IPS DF 4.7 (cell line): ENCODE measurements around the gene ATRN.
A peak's percentile ranks its signal among the peaks of the same experiment; 100 is the strongest.
"Not testable (repeated sequence)": the region's sequence is repeated elsewhere in the genome, so short reads cannot be mapped to it uniquely, and the experiment has no call there.

Experiments
- DNase-seq: peaks from one replicate; pipeline ENCODE4 v3.0.0-alpha.2; 2013; ENCODE audit warnings: low spot score; ENCODE audit errors: extremely low read depth

Gene ATRN

DNA sequence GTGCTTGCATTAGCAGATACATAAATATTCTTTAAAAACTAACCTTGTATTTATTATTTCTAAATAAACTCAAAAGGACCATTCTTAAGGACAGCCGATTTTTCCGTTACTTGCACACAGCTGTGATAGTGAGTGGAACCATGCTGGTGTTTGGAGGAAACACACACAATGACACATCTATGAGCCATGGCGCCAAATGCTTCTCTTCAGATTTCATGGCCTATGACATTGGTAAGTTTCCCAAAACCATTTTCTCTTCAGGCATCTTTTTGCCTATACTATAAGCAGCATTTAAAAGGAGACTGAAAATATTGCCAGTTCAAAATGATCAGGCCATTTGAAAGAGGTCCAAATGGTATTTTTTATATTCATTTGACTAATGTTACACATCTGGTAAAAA is 92.3 kb downstream of the ATRN start:
- DNase-seq, result no peak

GRCh38 chr20:3563548-3564177 is 92.8 kb downstream of the ATRN start:
- DNase-seq, result peak; percentile 5

DNA sequence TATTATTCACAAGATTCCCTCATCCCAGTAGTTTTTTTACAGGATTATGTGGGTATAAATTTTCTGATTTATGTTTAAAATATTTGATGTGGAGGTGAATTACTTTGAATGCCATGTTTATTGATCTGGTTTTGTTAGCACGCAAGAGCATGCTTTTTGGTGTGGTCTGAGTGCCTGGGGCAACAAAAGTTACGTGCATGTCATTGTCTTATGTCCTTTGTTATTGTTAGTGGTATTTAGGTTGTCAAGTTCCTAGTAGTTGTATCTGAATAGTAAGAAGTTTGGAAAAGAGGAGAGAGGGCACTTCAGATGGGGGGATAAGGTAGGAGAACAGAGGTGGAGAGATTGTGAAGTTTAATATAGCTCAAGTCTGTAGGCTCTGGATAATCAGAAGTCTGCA is 95.0 kb downstream of the ATRN start:
- no peak for DNase-seq

GRCh38 chr20:3572151-3572550 is 101.3 kb downstream of the ATRN start:
- no peak for DNase-seq

DNA sequence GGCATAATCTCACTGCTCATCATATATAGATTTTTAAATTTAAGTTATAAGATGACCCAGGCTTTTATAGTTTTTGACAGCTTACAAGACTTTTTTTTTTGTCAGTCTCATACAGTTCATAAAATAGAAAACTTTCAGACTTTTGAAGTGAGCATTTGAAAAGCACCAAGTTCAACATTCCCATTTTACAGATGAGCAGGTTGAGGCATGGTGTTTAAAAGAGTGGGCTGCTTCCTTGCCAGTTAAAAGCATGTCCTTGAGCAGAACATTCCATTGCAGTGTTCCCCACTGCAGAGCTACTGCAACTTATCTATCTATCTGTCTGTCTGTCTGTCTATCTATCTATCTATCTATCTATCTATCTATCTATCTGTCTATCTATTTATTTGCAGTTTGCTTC is 105.5 kb downstream of the ATRN start:
- no peak for DNase-seq

DNA sequence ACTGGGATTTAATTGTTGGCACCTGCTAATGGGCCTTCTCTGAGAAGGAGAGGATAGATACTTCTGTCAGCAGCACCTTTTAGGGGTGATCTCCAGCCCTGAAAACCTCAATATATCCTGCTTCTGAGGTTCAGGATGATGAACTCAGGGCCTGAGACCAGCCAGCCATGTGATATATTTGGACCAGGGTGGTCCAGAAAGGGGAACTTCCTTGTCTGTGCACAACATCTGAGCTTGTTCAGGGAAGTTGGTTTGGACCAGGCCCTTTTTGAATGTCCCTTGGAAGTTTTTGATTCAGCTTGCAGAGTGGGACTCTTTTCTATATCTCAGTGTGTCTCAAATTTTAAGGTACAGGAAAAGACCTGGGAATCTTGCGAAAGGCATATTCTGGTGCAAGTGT is 106.5 kb downstream of the ATRN start:
- no peak for DNase-seq

- DNase-seq, result peak; percentile 5
These were observed 109.6 kb downstream of the ATRN start for GRCh38 chr20:3580412-3580811.

DNA sequence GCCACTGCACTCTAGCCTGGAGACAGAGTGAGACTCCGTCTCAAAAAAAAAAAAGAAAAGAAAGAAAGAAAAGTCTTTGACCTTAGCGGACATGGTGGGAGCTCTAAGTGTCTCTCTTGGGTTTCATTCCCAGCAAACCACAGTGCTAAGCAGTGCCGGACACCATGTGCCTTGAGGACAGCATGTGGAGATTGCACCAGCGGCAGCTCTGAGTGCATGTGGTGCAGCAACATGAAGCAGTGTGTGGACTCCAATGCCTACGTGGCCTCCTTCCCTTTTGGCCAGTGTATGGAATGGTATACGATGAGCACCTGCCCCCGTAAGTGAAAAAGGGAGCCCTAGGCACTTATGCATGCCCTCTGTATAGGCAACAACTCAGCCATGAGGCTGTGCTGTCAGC is 112.9 kb downstream of the ATRN start:
- no peak for DNase-seq

GRCh38 chr20:3586093-3586492 is 115.3 kb downstream of the ATRN start:
- DNase-seq, result no peak

DNA sequence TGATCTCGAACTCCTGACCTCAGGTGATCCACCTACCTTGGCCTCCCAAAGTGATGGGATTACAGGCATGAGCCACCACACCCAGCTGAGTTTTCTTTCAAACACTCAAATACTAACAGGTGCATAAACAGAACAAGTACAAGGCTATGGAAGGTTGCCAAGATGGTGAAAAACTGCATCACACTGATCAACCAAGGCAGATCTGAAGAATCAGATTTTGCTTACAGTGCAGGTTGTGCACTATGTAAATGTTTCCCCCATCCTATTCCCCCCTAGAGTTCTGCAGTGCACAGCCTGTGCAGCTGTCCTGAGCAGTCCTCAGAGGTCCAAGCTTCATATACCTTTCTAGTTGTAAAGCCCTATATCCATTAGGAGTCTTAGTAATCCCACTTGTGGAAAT is 119.3 kb downstream of the ATRN start:
- DNase-seq, result no peak

DNA sequence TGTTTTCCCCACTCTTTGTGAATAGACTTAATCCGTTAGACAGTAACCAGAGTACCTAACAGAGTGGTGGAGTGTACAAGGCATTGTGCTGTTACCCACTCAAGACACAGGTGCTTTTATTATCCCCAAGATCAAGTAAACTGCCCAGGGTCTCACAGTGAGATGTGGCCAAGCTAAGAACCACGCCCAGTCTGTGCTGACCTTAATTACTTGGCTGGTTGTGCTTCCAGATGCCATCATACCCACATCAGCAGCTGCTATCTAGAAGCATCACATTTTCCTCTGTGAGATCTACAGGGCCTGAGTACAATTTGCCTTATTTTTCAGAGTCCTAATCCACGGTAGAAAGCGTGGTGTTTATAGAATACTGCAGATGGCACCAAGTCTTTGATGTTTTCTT is 122.1 kb downstream of the ATRN start:
- no peak for DNase-seq

GRCh38 chr20:3595541-3595940 is 124.7 kb downstream of the ATRN start:
- DNase-seq, result no peak

- no peak for DNase-seq
These were observed 132.3 kb downstream of the ATRN start for GRCh38 chr20:3603108-3603507.

DNA sequence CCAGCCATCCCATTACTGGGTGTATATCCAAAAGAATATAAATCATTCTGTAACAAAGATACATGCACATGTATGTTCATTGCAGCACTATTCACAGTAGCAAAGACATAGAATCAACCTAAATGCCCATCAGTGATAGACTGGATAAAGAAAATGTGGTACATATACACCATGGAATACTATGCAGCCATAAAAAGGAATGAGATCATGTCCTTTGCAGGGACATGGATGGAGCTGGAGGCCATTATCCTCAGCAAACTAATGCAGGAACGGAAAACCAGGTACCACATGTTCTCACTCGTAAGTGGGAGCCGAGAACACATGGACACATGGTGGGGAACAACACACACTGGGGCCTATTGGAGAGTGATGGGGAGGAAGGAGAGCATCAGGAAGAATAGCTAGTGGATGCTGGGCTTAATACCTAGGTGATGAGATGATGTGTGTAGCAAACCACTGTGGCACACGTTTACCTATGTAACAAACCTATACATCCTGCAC is 134.6 kb downstream of the ATRN start:
- not testable (repeated sequence) for DNase-seq

DNA sequence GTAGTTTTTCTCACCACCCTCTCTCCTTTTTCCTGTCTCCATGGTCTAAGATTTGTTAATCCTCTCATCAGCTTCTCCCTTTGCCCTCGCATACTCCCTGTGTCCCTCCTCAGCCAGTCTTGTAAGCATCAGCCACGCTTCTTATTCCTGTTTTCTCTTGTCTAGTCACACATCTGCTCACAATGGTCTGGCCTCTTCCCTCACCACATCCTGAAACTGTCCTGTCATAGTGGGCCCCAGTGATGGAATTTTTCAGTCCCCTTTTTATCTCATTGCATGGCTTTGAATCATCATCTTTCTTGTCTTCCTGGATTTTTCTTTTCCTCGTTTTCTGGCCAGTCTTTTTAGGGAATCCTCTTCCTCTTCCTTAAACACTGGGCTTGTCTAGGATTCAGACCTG is 135.2 kb downstream of the ATRN start:
- DNase-seq, result no peak

GRCh38 chr20:3611901-3612300 is 141.1 kb downstream of the ATRN start:
- no peak for DNase-seq

DNA sequence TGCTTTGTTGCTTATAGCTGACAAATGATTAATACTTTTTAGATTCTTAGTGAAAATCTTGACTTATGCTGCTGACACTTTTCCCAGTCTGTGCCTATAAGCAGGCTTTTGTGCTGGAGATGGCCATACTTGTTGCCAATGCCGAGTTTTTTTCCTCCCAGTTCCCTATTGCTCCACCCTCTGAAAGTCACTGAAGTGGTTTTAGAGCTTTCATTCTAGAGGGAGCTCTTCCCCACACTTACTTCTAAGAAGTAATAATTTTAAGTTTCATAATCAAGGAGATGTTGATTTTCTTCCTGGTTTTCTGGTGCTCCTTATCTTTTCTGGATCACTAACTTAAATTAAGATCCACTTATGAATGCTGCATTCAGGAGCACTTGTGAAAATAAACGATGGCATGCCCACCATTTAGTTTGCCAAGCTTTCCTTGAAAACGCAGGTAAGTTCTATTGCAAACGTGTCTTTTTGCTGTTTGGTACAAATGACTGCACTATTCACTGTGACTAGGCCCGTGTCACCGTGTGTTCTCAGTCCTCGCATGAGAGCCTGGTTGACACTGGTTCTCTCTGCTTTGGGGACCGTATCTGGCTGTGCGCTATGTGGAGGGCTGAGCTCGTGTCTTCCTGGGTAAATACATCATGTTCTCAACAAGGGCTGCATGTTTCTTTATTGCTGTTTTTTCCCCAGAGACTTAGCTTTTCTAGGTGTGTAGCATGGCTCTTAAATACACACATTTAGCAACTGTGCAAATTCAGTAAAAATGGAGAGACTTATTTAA is 142.2 kb downstream of the ATRN start:
- DNase-seq, result no peak

GRCh38 chr20:3613821-3614440 is 143.1 kb downstream of the ATRN start:
- DNase-seq, result no peak

DNA sequence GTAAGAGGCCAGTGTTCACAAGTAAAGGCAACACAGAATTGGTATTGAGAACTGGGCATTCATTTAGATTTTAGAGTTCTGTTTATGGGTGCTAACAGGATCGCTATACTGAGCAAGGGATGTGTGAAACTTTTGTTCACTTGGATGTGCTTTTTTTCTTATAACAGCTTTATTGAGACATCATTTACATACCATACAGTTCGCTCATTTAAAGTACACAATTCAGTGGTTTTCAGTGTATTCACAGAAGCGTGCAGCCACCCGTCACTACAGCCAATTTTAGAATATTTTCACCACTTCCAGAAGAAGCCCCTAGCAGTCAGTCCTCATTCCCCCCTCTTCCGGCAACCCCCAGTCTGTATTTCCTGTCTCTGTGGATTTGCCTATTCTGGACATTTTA is 143.6 kb downstream of the ATRN start:
- no peak for DNase-seq

DNA sequence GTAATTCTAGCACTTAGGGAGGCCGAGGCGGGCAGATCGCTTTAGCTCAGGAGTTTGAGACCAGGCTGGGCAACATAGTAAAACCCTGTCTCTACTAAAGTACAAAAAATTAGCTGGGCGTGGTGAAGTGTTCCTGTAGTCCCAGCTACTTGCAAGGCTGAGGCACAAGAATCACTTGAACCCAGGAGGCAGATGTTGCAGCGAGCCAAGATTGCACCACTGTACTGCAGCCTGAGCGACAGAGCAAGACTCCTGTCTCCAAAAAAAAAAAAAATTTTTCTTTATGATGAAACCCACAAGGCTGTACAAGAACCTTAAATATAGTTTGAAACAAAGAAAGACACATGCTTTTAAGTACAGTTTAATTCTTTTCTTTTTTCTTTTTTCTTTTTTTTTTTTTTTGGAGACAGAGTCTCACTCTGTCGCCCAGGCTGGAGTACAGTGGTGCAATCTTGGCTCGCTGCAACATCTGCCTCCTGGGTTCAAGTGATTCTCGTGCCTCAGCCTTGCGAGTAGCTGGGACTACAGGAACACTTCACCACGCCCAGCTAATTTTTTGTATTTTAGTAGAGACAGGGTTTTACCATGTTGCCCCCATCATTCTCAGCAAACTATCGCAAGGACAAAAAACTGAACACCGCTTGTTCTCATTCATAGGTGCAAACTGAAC is 144.5 kb downstream of the ATRN start:
- DNase-seq, result not testable (repeated sequence)

DNA sequence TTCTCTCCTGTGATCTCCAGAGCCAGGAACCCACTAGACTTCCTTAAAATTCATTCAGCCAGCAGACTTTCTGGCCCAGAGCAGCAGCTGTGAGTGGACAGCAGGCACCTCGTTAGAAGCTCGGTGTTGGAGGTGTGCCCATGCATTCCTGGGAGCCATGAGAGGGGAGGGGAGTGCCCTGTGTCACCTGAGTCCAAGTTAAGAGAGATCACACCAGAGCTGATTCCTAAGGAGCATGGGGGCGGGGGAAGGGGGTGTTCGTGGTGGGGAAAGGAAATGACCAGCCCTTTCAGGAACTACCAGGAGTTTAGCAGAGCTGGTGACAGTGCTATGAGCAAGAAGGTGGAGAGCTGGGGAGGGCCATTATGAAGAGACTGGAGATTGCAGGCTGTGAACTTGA is 145.4 kb downstream of the ATRN start:
- DNase-seq, result no peak

- DNase-seq, result no peak
These were observed 150.3 kb downstream of the ATRN start for GRCh38 chr20:3621111-3621510.
